Spleen (tissue), 7 donors: ENCODE measurements around the gene POLDIP3.

Source experiments
- POLR2A ChIP-seq, 3 donors: fragments of 450-650 bp; IDR thresholded peaks; one replicate each; pipeline ENCODE4 v1.5.1; 2017; ENCODE audit warnings: antibody characterized with exemption in 3 of 3, mild to moderate bottlenecking in 1 of 3
- TF ChIP-seq, protein P1 (sequence below), 11 experiments: fragments of 200-600 bp in 7 of 11; fragments of 450-650 bp in 4 of 11; sonication (generic) in 4 of 11; IDR thresholded peaks in 8 of 11; conservative IDR thresholded peaks in 3 of 11; 1 replicate in 7 of 11; 2 replicates in 4 of 11; pipeline versions ENCODE4 v1.4.0 to v1.8.0; 2016 to 2021; ENCODE audit warnings: antibody characterized with exemption in 11 of 11, inconsistent platforms in 4 of 11, mild to moderate bottlenecking in 1 of 11
- donor health status: DM: no; HTN: no; CAD: no; lungs with moderate emphysema.
- donor health status: DM: no; HTN: no; CAD: no.
- donor health status: DM: no; HTN: no; CAD: no.

GRCh38 chr22:42548597-42549330, 65.9 kb downstream of the POLDIP3 start:
- TF ChIP-seq POLR2A (IDR thresholded peaks at IDR 0.05): no peak
- TF ChIP-seq, protein P1, sequence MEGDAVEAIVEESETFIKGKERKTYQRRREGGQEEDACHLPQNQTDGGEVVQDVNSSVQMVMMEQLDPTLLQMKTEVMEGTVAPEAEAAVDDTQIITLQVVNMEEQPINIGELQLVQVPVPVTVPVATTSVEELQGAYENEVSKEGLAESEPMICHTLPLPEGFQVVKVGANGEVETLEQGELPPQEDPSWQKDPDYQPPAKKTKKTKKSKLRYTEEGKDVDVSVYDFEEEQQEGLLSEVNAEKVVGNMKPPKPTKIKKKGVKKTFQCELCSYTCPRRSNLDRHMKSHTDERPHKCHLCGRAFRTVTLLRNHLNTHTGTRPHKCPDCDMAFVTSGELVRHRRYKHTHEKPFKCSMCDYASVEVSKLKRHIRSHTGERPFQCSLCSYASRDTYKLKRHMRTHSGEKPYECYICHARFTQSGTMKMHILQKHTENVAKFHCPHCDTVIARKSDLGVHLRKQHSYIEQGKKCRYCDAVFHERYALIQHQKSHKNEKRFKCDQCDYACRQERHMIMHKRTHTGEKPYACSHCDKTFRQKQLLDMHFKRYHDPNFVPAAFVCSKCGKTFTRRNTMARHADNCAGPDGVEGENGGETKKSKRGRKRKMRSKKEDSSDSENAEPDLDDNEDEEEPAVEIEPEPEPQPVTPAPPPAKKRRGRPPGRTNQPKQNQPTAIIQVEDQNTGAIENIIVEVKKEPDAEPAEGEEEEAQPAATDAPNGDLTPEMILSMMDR (IDR thresholded peaks at IDR 0.05 in 8 of 11, conservative IDR thresholded peaks at IDR 0.05 in 3 of 11): no peak
